ENCODE data around the gene SUCNR1. TPM values are rescaled to one million over a fixed set of nuclear protein-coding genes. Genes with fewer than 3 reads are reported as not detected.
"Not testable (repeated sequence)": the region's sequence is repeated elsewhere in the genome, so short reads cannot be mapped to it uniquely, and the experiment has no call there.

Gene SUCNR1
- total RNA-seq: not detected in 2 replicates

GRCh38 chr3:151873398-151873797 lies at the start of gene SUCNR1:
TSS of gene SUCNR1 (plus strand) at chr3:151873643. CDS start at chr3:151879893, 6,250 bp downstream.
- no peaks in the 10 kb centered on the region for H3K9me3 Mint-ChIP-seq
- intact Hi-C loops (cut with micrococcal nuclease): no loop called here
- peaks cover 2% of the 10 kb centered on the region for H3K27me3 Mint-ChIP-seq (ENCODE audit: insufficient read depth)
- H3K4me1 Mint-ChIP-seq (ENCODE audit: low read depth): peaks cover 19% of the 10 kb centered on the region
- H3K27ac Mint-ChIP-seq: no peak within 1 kb of the TSS
- no peak for DNase-seq (ENCODE audit: low spot score)
- no peak within 1 kb of the TSS for H3K4me3 Mint-ChIP-seq
- no peaks in the 10 kb centered on the region for H3K36me3 Mint-ChIP-seq (ENCODE audit: low read depth)

- Mint-ChIP-seq H3K9me3 (no peaks in the 10 kb centered on the region), H3K36me3 (ENCODE audit: low read depth) (no peaks in the 10 kb centered on the region), H3K27ac (no peak overlapping the region), H3K27me3 (ENCODE audit: insufficient read depth) (peaks cover 24% of the 10 kb centered on the region), H3K4me3 (no peak overlapping the region), H3K4me1 (ENCODE audit: low read depth) (no peaks in the 10 kb centered on the region)
- intact Hi-C loops (cut with micrococcal nuclease): no loop called here
- no peak for DNase-seq (ENCODE audit: low spot score)
Observed at GRCh38 chr3:151827816-151828215, 45.6 kb upstream of the SUCNR1 start.

GRCh38 chr3:151835751-151836525 lies 37.5 kb upstream of the SUCNR1 start:
- DNase-seq (ENCODE audit: low spot score): no peak
- H3K27ac Mint-ChIP-seq: no peak overlapping the region
- peaks cover 6% of the 10 kb centered on the region for H3K4me1 Mint-ChIP-seq (ENCODE audit: low read depth)
- intact Hi-C loops (cut with micrococcal nuclease): loop anchor here (10.0 kb wide), 1 partner anchor 911 kb away; no protein-coding TSS in a partner anchor
- no peaks in the 10 kb centered on the region for H3K9me3 Mint-ChIP-seq
- H3K4me3 Mint-ChIP-seq: no peak overlapping the region
- peaks cover 24% of the 10 kb centered on the region for H3K27me3 Mint-ChIP-seq (ENCODE audit: insufficient read depth)
- no peaks in the 10 kb centered on the region for H3K36me3 Mint-ChIP-seq (ENCODE audit: low read depth)

- Mint-ChIP-seq H3K4me3 (no peak overlapping the region), H3K36me3 (ENCODE audit: low read depth) (no peaks in the 10 kb centered on the region), H3K4me1 (ENCODE audit: low read depth) (peaks cover 6% of the 10 kb centered on the region), H3K27me3 (ENCODE audit: insufficient read depth) (peaks cover 21% of the 10 kb centered on the region), H3K27ac (no peak overlapping the region), H3K9me3 (no peaks in the 10 kb centered on the region)
- intact Hi-C loops (cut with micrococcal nuclease): loop anchor here (10.0 kb wide), 1 partner anchor 912 kb away; no protein-coding TSS in a partner anchor
- no peak for DNase-seq (ENCODE audit: low spot score)
Observed at GRCh38 chr3:151837057-151837456, 36.4 kb upstream of the SUCNR1 start.

GRCh38 chr3:151838574-151839312 lies 34.7 kb upstream of the SUCNR1 start:
- DNase-seq (ENCODE audit: low spot score): no peak
- Mint-ChIP-seq H3K4me1 (ENCODE audit: low read depth) (peaks cover 6% of the 10 kb centered on the region), H3K9me3 (no peaks in the 10 kb centered on the region), H3K4me3 (no peak overlapping the region), H3K27me3 (ENCODE audit: insufficient read depth) (peaks cover 23% of the 10 kb centered on the region), H3K27ac (no peak overlapping the region), H3K36me3 (ENCODE audit: low read depth) (no peaks in the 10 kb centered on the region)
- intact Hi-C loops (cut with micrococcal nuclease): loop anchor here (1.0 to 10.0 kb wide), 8 partner anchors 80 to 914 kb away; no protein-coding TSS in a partner anchor

GRCh38 chr3:151839313-151839631 lies 34.2 kb upstream of the SUCNR1 start:
- intact Hi-C loops (cut with micrococcal nuclease): loop anchor here (1.0 to 10.0 kb wide), 8 partner anchors 80 to 914 kb away; no protein-coding TSS in a partner anchor
- no peak for DNase-seq (ENCODE audit: low spot score)
- H3K4me3 Mint-ChIP-seq: no peak overlapping the region
- peaks cover 22% of the 10 kb centered on the region for H3K27me3 Mint-ChIP-seq (ENCODE audit: insufficient read depth)
- H3K27ac Mint-ChIP-seq: no peak overlapping the region
- peaks cover 6% of the 10 kb centered on the region for H3K4me1 Mint-ChIP-seq (ENCODE audit: low read depth)
- H3K9me3 Mint-ChIP-seq: no peaks in the 10 kb centered on the region
- no peaks in the 10 kb centered on the region for H3K36me3 Mint-ChIP-seq (ENCODE audit: low read depth)

GRCh38 chr3:151841801-151842200 lies 31.6 kb upstream of the SUCNR1 start:
- H3K9me3 Mint-ChIP-seq: no peaks in the 10 kb centered on the region

GRCh38 chr3:151843275-151843674 lies 30.2 kb upstream of the SUCNR1 start:
- H3K27me3 Mint-ChIP-seq (ENCODE audit: insufficient read depth): peaks cover 11% of the 10 kb centered on the region
- DNase-seq (ENCODE audit: low spot score): no peak
- no peaks in the 10 kb centered on the region for H3K36me3 Mint-ChIP-seq (ENCODE audit: low read depth)
- H3K4me3 Mint-ChIP-seq: no peak overlapping the region
- intact Hi-C loops (cut with micrococcal nuclease): no loop called here
- H3K9me3 Mint-ChIP-seq: no peaks in the 10 kb centered on the region
- no peak overlapping the region for H3K27ac Mint-ChIP-seq
- H3K4me1 Mint-ChIP-seq (ENCODE audit: low read depth): no peaks in the 10 kb centered on the region

More at GRCh38 chr3:151841801-151842200, 31.6 kb upstream of the SUCNR1 start:
- no peaks in the 10 kb centered on the region for H3K36me3 Mint-ChIP-seq (ENCODE audit: low read depth)
- no peak for DNase-seq (ENCODE audit: low spot score)
- H3K4me3 Mint-ChIP-seq: no peak overlapping the region
- H3K4me1 Mint-ChIP-seq (ENCODE audit: low read depth): peaks cover 4% of the 10 kb centered on the region
- no peak overlapping the region for H3K27ac Mint-ChIP-seq
- H3K27me3 Mint-ChIP-seq (ENCODE audit: insufficient read depth): peaks cover 16% of the 10 kb centered on the region
- intact Hi-C loops (cut with micrococcal nuclease): no loop called here

GRCh38 chr3:151845306-151845905 lies 28.0 kb upstream of the SUCNR1 start:
- Mint-ChIP-seq H3K27me3 (ENCODE audit: insufficient read depth) (peaks cover 11% of the 10 kb centered on the region), H3K27ac (no peak overlapping the region), H3K9me3 (no peaks in the 10 kb centered on the region), H3K4me1 (ENCODE audit: low read depth) (no peaks in the 10 kb centered on the region), H3K36me3 (ENCODE audit: low read depth) (no peaks in the 10 kb centered on the region), H3K4me3 (no peak overlapping the region)
- intact Hi-C loops (cut with micrococcal nuclease): no loop called here
- DNase-seq (ENCODE audit: low spot score): no peak

GRCh38 chr3:151850065-151850464 lies 23.4 kb upstream of the SUCNR1 start:
- H3K27me3 Mint-ChIP-seq (ENCODE audit: insufficient read depth); H3K4me1 Mint-ChIP-seq (ENCODE audit: low read depth); H3K36me3 Mint-ChIP-seq (ENCODE audit: low read depth); H3K4me3 Mint-ChIP-seq; intact Hi-C loops (cut with micrococcal nuclease); DNase-seq (ENCODE audit: low spot score); H3K27ac Mint-ChIP-seq; H3K9me3 Mint-ChIP-seq: not testable (repeated sequence)

- no peak for DNase-seq (ENCODE audit: low spot score)
- Mint-ChIP-seq H3K36me3 (ENCODE audit: low read depth) (no peaks in the 10 kb centered on the region), H3K4me3 (no peak overlapping the region), H3K27me3 (ENCODE audit: insufficient read depth) (peaks cover 7% of the 10 kb centered on the region), H3K9me3 (no peaks in the 10 kb centered on the region), H3K27ac (no peak overlapping the region), H3K4me1 (ENCODE audit: low read depth) (no peaks in the 10 kb centered on the region)
- intact Hi-C loops (cut with micrococcal nuclease): no loop called here
Observed at GRCh38 chr3:151852074-151852811, 21.2 kb upstream of the SUCNR1 start.

GRCh38 chr3:151856118-151856517 lies 17.3 kb upstream of the SUCNR1 start:
- Mint-ChIP-seq H3K4me3 (no peak overlapping the region), H3K27ac (no peak overlapping the region), H3K27me3 (ENCODE audit: insufficient read depth) (peaks cover 12% of the 10 kb centered on the region), H3K36me3 (ENCODE audit: low read depth) (no peaks in the 10 kb centered on the region), H3K4me1 (ENCODE audit: low read depth) (no peaks in the 10 kb centered on the region), H3K9me3 (no peaks in the 10 kb centered on the region)
- intact Hi-C loops (cut with micrococcal nuclease): no loop called here
- DNase-seq (ENCODE audit: low spot score): no peak
